ENCODE data around the gene ST3GAL2. TPM values are rescaled to one million over a fixed set of nuclear protein-coding genes. Genes with fewer than 3 reads are reported as not detected.
A peak's percentile ranks its signal among the peaks of the same experiment; 100 is the strongest.
"Not testable (repeated sequence)": the region's sequence is repeated elsewhere in the genome, so short reads cannot be mapped to it uniquely, and the experiment has no call there.

ST3GAL2 gene
- polyA plus RNA-seq, 3 donors, result 24.8 to 34.1 (median 27.4) TPM

- no peak for DNase-seq (ENCODE audit: extremely low read depth in 1 of 11, low read depth in 9 of 11, low spot score in 4 of 11)
These were observed 35.8 kb downstream of the ST3GAL2 start for GRCh38 chr16:70402916-70403659.

GRCh38 chr16:70399951-70400350 lies 38.9 kb downstream of the ST3GAL2 start:
- no peak for DNase-seq (ENCODE audit: extremely low read depth in 1 of 11, low read depth in 9 of 11, low spot score in 4 of 11)

- no peak for DNase-seq (ENCODE audit: extremely low read depth in 1 of 11, low read depth in 9 of 11, low spot score in 4 of 11)
These were observed 39.5 kb downstream of the ST3GAL2 start for GRCh38 chr16:70399381-70399780.

GRCh38 chr16:70398177-70398743 lies 40.6 kb downstream of the ST3GAL2 start:
- DNase-seq (ENCODE audit: extremely low read depth in 1 of 11, low read depth in 9 of 11, low spot score in 4 of 11), result no peak

DNA sequence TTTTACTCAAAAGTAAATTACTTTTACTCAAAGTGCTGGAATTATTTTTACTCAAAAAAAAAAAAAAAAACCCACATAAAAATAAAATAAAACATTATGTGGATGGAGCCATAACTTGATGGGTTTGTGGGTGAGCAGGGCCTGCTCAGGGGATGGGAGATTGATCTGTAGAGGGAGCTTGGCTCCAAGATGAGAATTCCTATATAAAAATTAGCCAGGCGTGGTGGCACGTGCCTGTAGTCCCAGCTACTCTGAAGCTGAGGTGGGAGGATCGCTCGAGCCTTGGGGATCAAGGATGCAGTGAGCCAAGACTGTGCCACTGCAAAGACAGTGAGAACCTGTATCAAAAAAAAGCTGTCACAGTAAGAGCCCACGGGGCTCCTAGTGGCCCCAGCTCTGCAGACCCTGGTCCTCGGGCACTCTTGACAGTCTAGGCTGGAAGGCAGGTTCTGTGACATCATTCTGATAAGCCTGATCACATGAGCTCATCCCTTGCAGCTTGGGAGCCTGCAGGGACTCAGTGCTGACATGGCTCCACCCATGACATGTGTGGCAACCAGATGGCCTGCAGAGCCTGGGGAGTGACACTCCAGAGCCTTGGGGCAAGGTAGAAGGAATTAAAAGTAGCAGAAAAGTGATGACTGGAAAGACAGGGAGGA lies 42.5 kb downstream of the ST3GAL2 start:
- DNase-seq (ENCODE audit: extremely low read depth in 1 of 11, low read depth in 9 of 11, low spot score in 4 of 11), result no peak

GRCh38 chr16:70395345-70395901 lies 43.5 kb downstream of the ST3GAL2 start:
- peak in 2 of 11 donors; percentile 22 to 23 for DNase-seq (ENCODE audit: extremely low read depth in 1 of 11, low read depth in 9 of 11, low spot score in 4 of 11)

- DNase-seq (ENCODE audit: extremely low read depth in 1 of 11, low read depth in 9 of 11, low spot score in 4 of 11), result no peak
These were observed 44.0 kb downstream of the ST3GAL2 start for GRCh38 chr16:70394853-70395252.

GRCh38 chr16:70393662-70394061 lies 45.2 kb downstream of the ST3GAL2 start:
- no peak for DNase-seq (ENCODE audit: extremely low read depth in 1 of 11, low read depth in 9 of 11, low spot score in 4 of 11)

- DNase-seq (ENCODE audit: extremely low read depth in 1 of 11, low read depth in 9 of 11, low spot score in 4 of 11), result no peak
These were observed 46.3 kb downstream of the ST3GAL2 start for GRCh38 chr16:70392606-70393005.

GRCh38 chr16:70391881-70392481 lies 46.9 kb downstream of the ST3GAL2 start:
- DNase-seq (ENCODE audit: extremely low read depth in 1 of 11, low read depth in 9 of 11, low spot score in 4 of 11), result no peak

- DNase-seq (ENCODE audit: extremely low read depth in 1 of 11, low read depth in 9 of 11, low spot score in 4 of 11), result no peak
These were observed 47.5 kb downstream of the ST3GAL2 start for GRCh38 chr16:70391446-70391845.

- no peak for DNase-seq (ENCODE audit: extremely low read depth in 1 of 11, low read depth in 9 of 11, low spot score in 4 of 11)
These were observed 48.1 kb downstream of the ST3GAL2 start for GRCh38 chr16:70390774-70391173.

- no peak for DNase-seq (ENCODE audit: extremely low read depth in 1 of 11, low read depth in 9 of 11, low spot score in 4 of 11)
These were observed 50.8 kb downstream of the ST3GAL2 start for GRCh38 chr16:70388006-70388680.

DNA sequence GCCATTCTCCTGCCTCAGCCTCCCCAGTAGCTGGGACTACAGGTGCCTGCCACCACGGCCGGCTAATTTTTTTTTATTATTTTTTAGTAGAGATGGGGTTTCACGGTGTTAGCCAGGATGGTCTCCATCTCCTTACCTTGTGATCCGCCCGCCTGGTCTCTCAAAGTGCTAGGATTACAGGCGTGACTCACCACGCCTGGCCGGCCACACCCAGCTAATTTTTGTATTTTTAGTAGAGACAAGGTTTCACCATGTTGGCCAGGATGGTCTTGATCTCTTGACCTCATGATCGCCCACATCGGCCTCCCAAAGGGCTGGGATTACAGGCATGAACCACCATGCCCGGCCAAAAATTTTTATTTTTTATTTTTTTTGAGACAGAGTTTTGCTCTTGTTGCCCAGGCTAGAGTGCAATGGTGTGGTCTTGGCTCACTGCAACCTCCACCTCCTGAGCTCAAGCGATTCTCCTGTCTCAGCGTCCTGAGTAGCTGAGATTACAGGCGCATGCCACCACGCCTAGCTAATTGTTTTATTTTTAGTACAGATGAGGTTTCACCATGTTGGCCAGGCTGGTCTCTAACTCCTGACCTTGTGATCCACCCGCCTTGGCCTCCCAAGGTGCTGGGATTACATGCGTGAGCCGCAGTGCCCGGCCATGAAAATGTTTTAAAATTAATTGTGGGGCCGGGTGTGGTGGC lies 52.5 kb downstream of the ST3GAL2 start:
- not testable (repeated sequence) for DNase-seq (ENCODE audit: extremely low read depth in 1 of 11, low read depth in 9 of 11, low spot score in 4 of 11)

- no peak for DNase-seq (ENCODE audit: extremely low read depth in 1 of 11, low read depth in 9 of 11, low spot score in 4 of 11)
These were observed 55.4 kb downstream of the ST3GAL2 start for GRCh38 chr16:70383421-70383960.

DNA sequence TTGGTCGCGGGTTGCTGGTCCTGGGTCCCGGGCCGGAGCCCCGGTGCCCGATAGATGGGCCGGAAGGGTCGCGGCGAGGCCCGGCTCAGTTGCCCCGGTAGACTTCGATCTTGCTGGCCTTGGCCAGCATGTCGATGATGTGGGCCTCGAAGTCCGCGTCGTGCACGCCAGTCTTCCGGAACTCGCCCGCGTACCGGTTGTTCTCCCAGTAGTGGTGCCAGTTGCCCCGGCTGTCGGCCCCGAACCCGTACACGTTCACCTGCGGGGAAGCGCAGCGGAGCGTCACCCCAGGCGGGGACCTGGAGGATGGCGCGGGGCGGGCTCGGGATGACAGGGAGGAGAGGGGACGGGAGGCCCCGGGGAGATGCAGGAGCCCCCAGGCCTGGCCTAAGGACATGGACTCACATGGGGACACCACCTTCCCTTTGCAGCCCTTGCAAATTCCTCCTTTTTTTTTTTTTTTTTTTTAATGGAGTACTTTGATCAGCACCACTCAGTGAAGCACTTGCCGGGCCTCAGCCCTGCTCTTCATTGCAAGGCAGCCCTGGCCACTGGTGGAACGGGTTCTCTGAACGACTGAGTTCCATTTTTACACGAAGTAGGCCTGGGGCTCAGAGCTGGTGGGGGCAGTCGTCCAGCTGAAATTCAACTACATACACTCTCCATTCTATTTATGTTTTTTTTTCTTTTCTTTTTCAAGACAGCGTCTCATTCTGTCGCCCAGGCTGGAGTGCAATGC lies 57.1 kb downstream of the ST3GAL2 start:
- DNase-seq (ENCODE audit: extremely low read depth in 1 of 11, low read depth in 9 of 11, low spot score in 4 of 11), result no peak

- peak; percentile 88 to 97 (median 93) for DNase-seq (ENCODE audit: extremely low read depth in 1 of 11, low read depth in 9 of 11, low spot score in 4 of 11)
These were observed 57.8 kb downstream of the ST3GAL2 start for GRCh38 chr16:70380919-70381603.
